Pancreas (tissue), 10 donors: ENCODE results near the gene CCDC54. TPM values are rescaled to one million over a fixed set of nuclear protein-coding genes. Genes with fewer than 3 reads are reported as not detected.

Source experiments
- ATAC-seq, 4 donors: fragments of 200-7000 bp; cut with Tn5 transposase; one replicate each; pipeline versions ENCODE4 v1.8.0 to v1.9.1; 2020; ENCODE audit warnings: mild to moderate bottlenecking in 4 of 4, moderate library complexity in 4 of 4
- DNase-seq, 6 donors: peaks; one replicate each; pipeline ENCODE4 v3.0.0-alpha.2; 2020
- FAIRE-seq: peaks from 2 replicates; lab custom pipeline; 2012; peaks lifted over from hg19 to GRCh38; lab: Jason Lieb, UNC
- H3K27ac ChIP-seq, 4 donors: fragments of 200-600 bp; sonication (generic); 1 replicate in 3 of 4; 2 replicates in 1 of 4; pipeline versions ENCODE4 v1.5.0 to v1.8.0; 2020
- H3K27me3 ChIP-seq, 4 donors: fragments of 200-600 bp; one replicate each; pipeline ENCODE4 v1.8.0; 2021
- H3K36me3 ChIP-seq, 3 donors: fragments of 200-600 bp; sonication (generic) in 1 of 3; one replicate each; pipeline versions ENCODE4 v1.5.0 to v1.8.0; 2020 to 2021
- H3K4me1 ChIP-seq, 3 donors: fragments of 200-600 bp; one replicate each; pipeline ENCODE4 v1.8.0; 2021
- H3K4me3 ChIP-seq, 4 donors: fragments of 200-600 bp; sonication (generic) in 2 of 4; one replicate each; pipeline versions ENCODE4 v1.5.0 to v1.8.0; 2020 to 2021
- H3K9me3 ChIP-seq, 4 donors: fragments of 200-600 bp; one replicate each; pipeline ENCODE4 v1.8.0; 2021
- WGBS, 2 donors: extraction: QIAGEN DNeasy Blood & Tissue Kit; methylation state at CpG; one replicate each; pipeline ENCODE4 v1.1.7; 2013; 5-methylcytosine and 5-hydroxymethylcytosine counted together
- intact Hi-C, 3 donors: fragments of 100-400 bp; cut with DNase I; formaldehyde crosslinking; loops; one replicate each; pipeline versions ENCODE4 v1.11.1 to v1.14.2; 2022
- polyA plus RNA-seq, 2 donors: library from polyadenylated mRNA; stranded (reverse); fragments of 200-250 nt; gene quantifications; one replicate each; pipeline ENCODE4 v1.2.3, GENCODE V29; 2013
- total RNA-seq, 6 donors: library from RNA; stranded (reverse); fragmentation: NEBNext Ultra II Directional in 4 of 6; extraction: Animal tissue kit (Norgen Biotek cat#: 25700) in 4 of 6; gene quantifications; one replicate each; pipeline versions ENCODE4 v1.2.1 to v1.2.4, GENCODE V29; 2021 to 2023
- TF ChIP-seq, protein P1 (sequence below), 4 donors: fragments of 200-600 bp; sonication (generic) in 3 of 4; IDR thresholded peaks; one replicate each; pipeline versions ENCODE4 v1.5.0 to v1.8.0; 2021; ENCODE audit warnings: antibody characterized with exemption in 4 of 4
- donor health status: healthy with polysubstance abuse.
- donor health status: DM: no; HTN: no; CAD: no; lungs with moderate emphysema.
- donor health status: DM: no; HTN: no; CAD: no.
- donor health status: control.
- donor health status: control.
- donor health status: Bipolar disorder and iron deficiency.
- donor health status: DM: yes; HTN: yes; CAD: no.
- donor health status: DM: no; HTN: no; CAD: no.
- donor health status: DM: no; HTN: no; CAD: no.
- donor health status: DM: yes; HTN: yes; CAD: no.

The CCDC54 gene
- total and polyA plus RNA-seq, 8 donors: not detected

DNA sequence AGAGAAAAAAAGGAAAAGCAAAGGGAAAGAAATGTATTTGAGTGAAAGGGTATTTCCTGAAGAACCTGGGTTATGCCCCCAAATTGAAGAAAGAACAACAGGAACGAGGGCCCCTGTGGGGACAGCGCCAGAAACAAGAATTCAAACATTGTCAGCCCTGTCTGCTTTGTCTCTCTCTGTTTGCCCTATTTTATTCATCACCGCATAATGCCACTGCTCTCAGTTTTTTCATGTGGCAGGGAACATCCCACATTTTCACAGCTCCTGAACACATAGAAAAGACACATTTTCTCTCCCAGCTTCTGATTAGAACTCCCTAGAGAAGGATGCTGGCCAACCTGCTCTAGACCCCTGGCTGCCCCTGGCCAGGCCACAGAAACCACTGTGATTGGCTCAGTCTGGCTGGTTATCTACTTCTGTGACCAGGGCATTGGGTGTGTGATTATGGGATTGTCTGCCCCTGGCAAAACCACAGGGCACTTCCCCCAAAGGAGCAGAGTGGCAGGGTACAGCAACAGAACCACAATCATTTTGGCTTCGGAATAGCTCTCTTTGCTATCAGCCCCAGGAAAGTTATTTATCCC is 31.3 kb upstream of the CCDC54 start:
- H3K9me3 ChIP-seq: no peaks in the 10 kb centered on the region
- H3K27me3 ChIP-seq: no peaks in the 10 kb centered on the region
- H3K4me1 ChIP-seq: no peaks in the 10 kb centered on the region
- ATAC-seq (no peak), DNase-seq (no peak), FAIRE-seq (no peak)
- H3K36me3 ChIP-seq: no peaks in the 10 kb centered on the region
- no peak overlapping the region for H3K4me3 ChIP-seq
- intact Hi-C loops: no loop called here
- H3K27ac ChIP-seq: no peak overlapping the region
- WGBS, 2 donors: 81 to 86% methylated on average over 4 of the region's 4 CpGs
- TF ChIP-seq, protein P1, sequence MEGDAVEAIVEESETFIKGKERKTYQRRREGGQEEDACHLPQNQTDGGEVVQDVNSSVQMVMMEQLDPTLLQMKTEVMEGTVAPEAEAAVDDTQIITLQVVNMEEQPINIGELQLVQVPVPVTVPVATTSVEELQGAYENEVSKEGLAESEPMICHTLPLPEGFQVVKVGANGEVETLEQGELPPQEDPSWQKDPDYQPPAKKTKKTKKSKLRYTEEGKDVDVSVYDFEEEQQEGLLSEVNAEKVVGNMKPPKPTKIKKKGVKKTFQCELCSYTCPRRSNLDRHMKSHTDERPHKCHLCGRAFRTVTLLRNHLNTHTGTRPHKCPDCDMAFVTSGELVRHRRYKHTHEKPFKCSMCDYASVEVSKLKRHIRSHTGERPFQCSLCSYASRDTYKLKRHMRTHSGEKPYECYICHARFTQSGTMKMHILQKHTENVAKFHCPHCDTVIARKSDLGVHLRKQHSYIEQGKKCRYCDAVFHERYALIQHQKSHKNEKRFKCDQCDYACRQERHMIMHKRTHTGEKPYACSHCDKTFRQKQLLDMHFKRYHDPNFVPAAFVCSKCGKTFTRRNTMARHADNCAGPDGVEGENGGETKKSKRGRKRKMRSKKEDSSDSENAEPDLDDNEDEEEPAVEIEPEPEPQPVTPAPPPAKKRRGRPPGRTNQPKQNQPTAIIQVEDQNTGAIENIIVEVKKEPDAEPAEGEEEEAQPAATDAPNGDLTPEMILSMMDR (IDR thresholded peaks at IDR 0.05): no peak

DNA sequence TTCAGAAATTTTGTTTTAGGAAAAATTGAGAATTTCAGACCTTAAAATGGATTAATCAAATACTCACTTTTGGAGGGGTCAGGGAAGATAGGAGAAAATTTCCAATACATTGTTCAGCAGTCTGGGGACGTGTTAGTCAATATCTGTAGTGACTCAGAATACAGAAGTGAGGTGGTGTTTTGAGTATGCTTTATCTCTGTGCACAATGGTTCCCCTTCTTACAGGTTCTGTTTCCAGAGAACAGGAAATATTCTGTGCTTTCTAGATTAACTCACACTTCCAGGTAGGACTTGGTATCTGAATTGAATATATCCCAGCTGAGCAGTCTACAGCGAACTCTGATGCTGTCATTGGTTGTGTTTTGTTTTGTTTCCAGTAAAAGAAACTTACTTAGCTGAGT is 30.7 kb upstream of the CCDC54 start:
- H3K4me1 ChIP-seq: no peaks in the 10 kb centered on the region
- intact Hi-C loops: no loop called here
- H3K4me3 ChIP-seq: no peak overlapping the region
- TF ChIP-seq, protein P1 (IDR thresholded peaks at IDR 0.05): no peak
- H3K27me3 ChIP-seq: no peaks in the 10 kb centered on the region
- no peak for ATAC-seq
- WGBS, 2 donors: 68 to 76% methylated on average over 2 of the region's 2 CpGs
- H3K9me3 ChIP-seq: no peaks in the 10 kb centered on the region
- FAIRE-seq: no peak
- no peaks in the 10 kb centered on the region for H3K36me3 ChIP-seq
- DNase-seq: no peak
- H3K27ac ChIP-seq: no peak overlapping the region

DNA sequence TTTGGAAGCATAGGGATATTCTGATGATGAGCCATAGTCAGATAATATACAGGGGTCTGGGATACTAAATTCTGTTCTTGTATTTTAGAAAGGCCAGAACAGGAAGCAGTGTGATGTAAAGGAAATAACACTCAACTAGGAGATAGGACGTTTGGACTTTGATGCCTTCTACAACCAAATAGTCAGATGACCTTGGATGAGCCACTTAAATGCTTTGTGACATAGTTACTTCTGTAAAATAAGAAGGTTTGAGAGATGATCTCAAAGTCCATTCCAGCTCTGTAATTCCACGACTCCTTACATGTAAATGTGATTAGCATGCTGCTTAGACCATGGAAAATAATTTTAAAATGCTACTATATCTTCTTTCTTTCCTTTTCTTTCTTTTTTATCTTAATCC is 29.5 kb upstream of the CCDC54 start:
- Histone ChIP-seq H3K27ac (no peak overlapping the region), H3K9me3 (no peaks in the 10 kb centered on the region), H3K4me1 (no peaks in the 10 kb centered on the region), H3K27me3 (no peaks in the 10 kb centered on the region), H3K4me3 (no peak overlapping the region), H3K36me3 (no peaks in the 10 kb centered on the region)
- intact Hi-C loops: no loop called here
- ATAC-seq (peak in 1 of 4 donors; percentile 54), DNase-seq (no peak), FAIRE-seq (no peak)
- TF ChIP-seq, protein P1 (IDR thresholded peaks at IDR 0.05): no peak
- 19 to 26% methylated on average over 2 of the region's 2 CpGs for WGBS, 2 donors

DNA sequence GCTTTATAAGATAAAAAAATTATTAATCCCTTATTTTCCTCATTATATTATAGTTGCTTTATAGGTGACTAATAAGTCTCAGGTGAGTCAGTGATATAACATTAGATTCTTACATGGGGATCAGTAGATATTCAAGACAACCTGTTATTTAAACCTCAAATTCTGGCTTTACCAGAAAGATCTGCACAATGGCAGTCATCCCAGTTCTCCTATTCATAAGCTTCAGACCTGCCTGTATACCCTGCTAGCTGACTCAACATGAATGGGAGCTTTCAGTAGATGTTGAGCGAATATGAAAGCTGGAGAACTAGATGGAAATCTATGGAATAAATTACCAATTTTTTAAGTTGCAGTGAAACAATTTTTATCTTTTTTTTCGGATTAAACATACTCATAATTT is 20.5 kb upstream of the CCDC54 start:
- H3K4me3 ChIP-seq: no peak overlapping the region
- ATAC-seq: no peak
- TF ChIP-seq, protein P1 (IDR thresholded peaks at IDR 0.05): no peak
- H3K27me3 ChIP-seq: no peaks in the 10 kb centered on the region
- 89% methylated on average over 2 of the region's 2 CpGs for WGBS, 2 donors
- FAIRE-seq: no peak
- H3K27ac ChIP-seq: no peak overlapping the region
- no peaks in the 10 kb centered on the region for H3K36me3 ChIP-seq
- no peak for DNase-seq
- intact Hi-C loops: no loop called here
- H3K9me3 ChIP-seq: no peaks in the 10 kb centered on the region
- H3K4me1 ChIP-seq: no peaks in the 10 kb centered on the region

DNA sequence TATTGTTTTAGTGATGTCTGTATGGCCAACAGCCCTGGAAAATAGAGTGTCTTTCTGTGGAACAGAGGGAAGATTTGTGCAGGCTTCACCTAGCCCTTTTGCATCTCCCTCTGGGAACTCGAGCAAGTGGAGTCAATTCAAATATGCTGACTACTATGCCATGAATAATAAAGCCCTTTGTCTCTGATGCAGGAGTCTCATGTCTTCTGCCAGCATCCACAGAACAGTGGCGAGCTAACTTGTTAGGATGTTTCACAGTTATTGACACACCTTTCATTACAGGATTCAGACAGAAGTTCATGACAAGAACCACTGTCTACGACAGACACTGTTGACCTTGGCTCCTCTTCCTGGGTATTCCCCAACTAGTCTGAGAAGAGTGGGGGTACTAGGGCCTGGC is 15.6 kb upstream of the CCDC54 start:
- intact Hi-C loops: no loop called here
- Histone ChIP-seq H3K9me3 (no peaks in the 10 kb centered on the region), H3K27me3 (no peaks in the 10 kb centered on the region), H3K27ac (no peak overlapping the region), H3K36me3 (no peaks in the 10 kb centered on the region), H3K4me1 (no peaks in the 10 kb centered on the region), H3K4me3 (no peak overlapping the region)
- DNase-seq (no peak), ATAC-seq (no peak), FAIRE-seq (no peak)
- WGBS, 2 donors: 76 to 79% methylated on average over 3 of the region's 3 CpGs
- TF ChIP-seq, protein P1 (IDR thresholded peaks at IDR 0.05): no peak
